SK-N-SH treated with all-trans-retinoic acid at 6 μM for 48 hours (cell line): ENCODE data around the gene LAMA2.

ENCODE experiments used
- ESRRG ChIP-seq: fragments of 250-450 bp; sonication (Bioruptor Pico); IDR thresholded peaks from 2 replicates; pipeline ENCODE4 v1.6.1; 2021; ENCODE audit warnings: mild to moderate bottlenecking
- GLIS3 ChIP-seq: fragments of 250-450 bp; sonication (Bioruptor Pico); IDR thresholded peaks from 2 replicates; pipeline ENCODE4 v1.5.0; 2020; ENCODE audit warnings: mild to moderate bottlenecking, moderate library complexity
- ISL1 ChIP-seq: fragments of 250-450 bp; sonication (Bioruptor Pico); IDR thresholded peaks from 2 replicates; pipeline ENCODE4 v2.1.2; 2022; ENCODE audit warnings: mild to moderate bottlenecking, moderate library complexity
- RARB ChIP-seq: fragments of 250-450 bp; sonication (Bioruptor Pico); IDR thresholded peaks from 2 replicates; pipeline ENCODE4 v1.8.0; 2021; ENCODE audit warnings: mild to moderate bottlenecking, moderate library complexity
- TCF4 ChIP-seq: fragments of 250-450 bp; sonication (Bioruptor Pico); IDR thresholded peaks from 2 replicates; pipeline ENCODE4 v1.8.0; 2021; ENCODE audit warnings: mild to moderate bottlenecking, moderate library complexity, borderline replicate concordance
- ZFP3 ChIP-seq: fragments of 250-450 bp; sonication (Bioruptor Pico); IDR thresholded peaks from 2 replicates; pipeline ENCODE4 v1.5.0; 2020; ENCODE audit warnings: mild to moderate bottlenecking, moderate library complexity
- ZNF70 ChIP-seq: fragments of 450-650 bp; formaldehyde crosslinking; IDR thresholded peaks from 2 replicates; pipeline ENCODE4 v1.5.0; 2020; ENCODE audit warnings: mild to moderate bottlenecking, moderate library complexity
- TF ChIP-seq, protein P1 (sequence below): fragments of 250-450 bp; sonication (Bioruptor Pico); IDR thresholded peaks from 2 replicates; pipeline ENCODE4 v1.5.1; 2020; ENCODE audit warnings: low read depth, mild to moderate bottlenecking, moderate library complexity
- TF ChIP-seq, protein P2 (sequence below): fragments of 250-450 bp; sonication (Bioruptor Pico); IDR thresholded peaks from 2 replicates; pipeline ENCODE4 v1.8.0; 2020; ENCODE audit warnings: mild to moderate bottlenecking, moderate library complexity, borderline replicate concordance

DNA sequence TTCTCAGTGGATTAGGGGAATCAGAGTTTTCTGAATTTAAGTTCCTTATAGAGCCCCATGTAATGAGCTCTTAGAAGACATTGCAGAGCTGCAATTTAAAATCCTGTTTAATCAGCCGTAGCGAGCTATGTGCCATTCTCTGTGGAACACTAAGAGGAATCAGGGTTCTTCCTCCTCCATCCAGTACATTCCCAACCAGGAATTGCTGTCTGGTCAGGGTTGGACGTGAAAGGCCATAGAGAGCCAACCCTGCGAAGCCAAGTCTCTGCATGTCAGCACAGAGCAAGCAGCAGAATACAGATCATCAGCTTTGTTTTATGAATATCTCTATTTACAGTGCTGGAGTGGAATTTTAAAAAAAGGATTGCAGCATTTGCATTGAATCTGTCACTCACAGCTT, 366.0 kb downstream of the LAMA2 start:
- no peak for TF ChIP-seq ZNF70 (CRISPR knock-in tag)
- TF ChIP-seq ZFP3 (CRISPR knock-in tag): no peak
- TF ChIP-seq, protein P1, sequence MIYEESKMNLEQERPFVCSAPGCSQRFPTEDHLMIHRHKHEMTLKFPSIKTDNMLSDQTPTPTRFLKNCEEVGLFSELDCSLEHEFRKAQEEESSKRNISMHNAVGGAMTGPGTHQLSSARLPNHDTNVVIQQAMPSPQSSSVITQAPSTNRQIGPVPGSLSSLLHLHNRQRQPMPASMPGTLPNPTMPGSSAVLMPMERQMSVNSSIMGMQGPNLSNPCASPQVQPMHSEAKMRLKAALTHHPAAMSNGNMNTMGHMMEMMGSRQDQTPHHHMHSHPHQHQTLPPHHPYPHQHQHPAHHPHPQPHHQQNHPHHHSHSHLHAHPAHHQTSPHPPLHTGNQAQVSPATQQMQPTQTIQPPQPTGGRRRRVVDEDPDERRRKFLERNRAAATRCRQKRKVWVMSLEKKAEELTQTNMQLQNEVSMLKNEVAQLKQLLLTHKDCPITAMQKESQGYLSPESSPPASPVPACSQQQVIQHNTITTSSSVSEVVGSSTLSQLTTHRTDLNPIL: no peak
- TF ChIP-seq RARB (CRISPR knock-in tag): no peak
- TF ChIP-seq TCF4 (CRISPR knock-in tag): no peak
- TF ChIP-seq ISL1 (CRISPR knock-in tag): no peak
- TF ChIP-seq, protein P2, sequence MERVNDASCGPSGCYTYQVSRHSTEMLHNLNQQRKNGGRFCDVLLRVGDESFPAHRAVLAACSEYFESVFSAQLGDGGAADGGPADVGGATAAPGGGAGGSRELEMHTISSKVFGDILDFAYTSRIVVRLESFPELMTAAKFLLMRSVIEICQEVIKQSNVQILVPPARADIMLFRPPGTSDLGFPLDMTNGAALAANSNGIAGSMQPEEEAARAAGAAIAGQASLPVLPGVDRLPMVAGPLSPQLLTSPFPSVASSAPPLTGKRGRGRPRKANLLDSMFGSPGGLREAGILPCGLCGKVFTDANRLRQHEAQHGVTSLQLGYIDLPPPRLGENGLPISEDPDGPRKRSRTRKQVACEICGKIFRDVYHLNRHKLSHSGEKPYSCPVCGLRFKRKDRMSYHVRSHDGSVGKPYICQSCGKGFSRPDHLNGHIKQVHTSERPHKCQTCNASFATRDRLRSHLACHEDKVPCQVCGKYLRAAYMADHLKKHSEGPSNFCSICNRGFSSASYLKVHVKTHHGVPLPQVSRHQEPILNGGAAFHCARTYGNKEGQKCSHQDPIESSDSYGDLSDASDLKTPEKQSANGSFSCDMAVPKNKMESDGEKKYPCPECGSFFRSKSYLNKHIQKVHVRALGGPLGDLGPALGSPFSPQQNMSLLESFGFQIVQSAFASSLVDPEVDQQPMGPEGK: no peak
- no peak for TF ChIP-seq ESRRG (CRISPR knock-in tag)
- no peak for TF ChIP-seq GLIS3 (CRISPR knock-in tag)
